Choroid plexus epithelial cell (primary cell): Measurements from ENCODE around the gene PBX1.

ENCODE experiments used
- DNase-seq: peaks from one replicate; pipeline ENCODE4 v3.0.0-alpha.2; 2010; ENCODE audit warnings: low read depth
- H3K4me3 ChIP-seq: 2 replicates; pipeline ENCODE4 v1.5.1; 2011; ENCODE audit warnings: low read depth, mild to moderate bottlenecking, control low read depth, low read length, moderate library complexity
- TF ChIP-seq, protein P1 (sequence below): conservative IDR thresholded peaks from 2 replicates; pipeline ENCODE4 v1.5.1; 2011; ENCODE audit warnings: low read depth, mild to moderate bottlenecking, control low read depth, inconsistent platforms, low read length, moderate library complexity

Gene PBX1

DNA sequence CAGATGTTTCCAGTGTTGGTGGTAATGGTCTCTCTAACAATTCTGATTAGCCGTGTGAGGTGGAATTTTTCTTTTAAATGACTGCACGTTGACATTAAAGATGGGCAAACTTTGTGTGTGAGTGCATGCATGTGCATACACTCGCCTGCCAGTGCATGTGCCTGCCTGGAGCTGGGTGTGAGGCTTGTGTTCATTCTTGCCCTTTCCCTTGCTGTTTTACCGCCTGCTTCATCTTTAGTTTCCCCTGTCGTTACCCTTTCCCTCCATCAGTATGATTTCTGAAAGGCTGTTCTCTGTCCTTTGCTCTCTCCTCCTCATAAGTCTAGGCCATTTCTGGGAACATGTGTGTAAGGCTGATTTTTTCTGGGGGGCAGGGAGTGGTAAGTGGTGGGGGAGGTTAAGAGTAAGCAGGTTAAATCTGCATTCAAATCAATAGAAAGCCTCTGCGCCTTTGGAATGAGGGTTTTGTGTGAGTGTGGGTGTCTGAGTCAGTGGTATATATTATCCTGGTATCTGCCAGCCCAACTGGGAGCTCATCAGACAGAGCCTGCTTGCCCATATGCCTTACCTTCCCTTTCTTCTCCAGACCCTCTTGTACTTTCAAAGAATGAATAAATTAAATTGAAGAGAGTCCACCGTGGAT, 112.5 kb downstream of the PBX1 start:
- DNase-seq: no peak
- TF ChIP-seq, protein P1, sequence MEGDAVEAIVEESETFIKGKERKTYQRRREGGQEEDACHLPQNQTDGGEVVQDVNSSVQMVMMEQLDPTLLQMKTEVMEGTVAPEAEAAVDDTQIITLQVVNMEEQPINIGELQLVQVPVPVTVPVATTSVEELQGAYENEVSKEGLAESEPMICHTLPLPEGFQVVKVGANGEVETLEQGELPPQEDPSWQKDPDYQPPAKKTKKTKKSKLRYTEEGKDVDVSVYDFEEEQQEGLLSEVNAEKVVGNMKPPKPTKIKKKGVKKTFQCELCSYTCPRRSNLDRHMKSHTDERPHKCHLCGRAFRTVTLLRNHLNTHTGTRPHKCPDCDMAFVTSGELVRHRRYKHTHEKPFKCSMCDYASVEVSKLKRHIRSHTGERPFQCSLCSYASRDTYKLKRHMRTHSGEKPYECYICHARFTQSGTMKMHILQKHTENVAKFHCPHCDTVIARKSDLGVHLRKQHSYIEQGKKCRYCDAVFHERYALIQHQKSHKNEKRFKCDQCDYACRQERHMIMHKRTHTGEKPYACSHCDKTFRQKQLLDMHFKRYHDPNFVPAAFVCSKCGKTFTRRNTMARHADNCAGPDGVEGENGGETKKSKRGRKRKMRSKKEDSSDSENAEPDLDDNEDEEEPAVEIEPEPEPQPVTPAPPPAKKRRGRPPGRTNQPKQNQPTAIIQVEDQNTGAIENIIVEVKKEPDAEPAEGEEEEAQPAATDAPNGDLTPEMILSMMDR: no peak
- H3K4me3 ChIP-seq: no peak overlapping the region

GRCh38 chr1:164671966-164672571, 113.1 kb downstream of the PBX1 start:
- TF ChIP-seq, protein P1: no peak
- no peak overlapping the region for H3K4me3 ChIP-seq
- DNase-seq: no peak

GRCh38 chr1:164672588-164672987, 113.6 kb downstream of the PBX1 start:
- H3K4me3 ChIP-seq: no peak overlapping the region
- no peak for DNase-seq
- TF ChIP-seq, protein P1: no peak

DNA sequence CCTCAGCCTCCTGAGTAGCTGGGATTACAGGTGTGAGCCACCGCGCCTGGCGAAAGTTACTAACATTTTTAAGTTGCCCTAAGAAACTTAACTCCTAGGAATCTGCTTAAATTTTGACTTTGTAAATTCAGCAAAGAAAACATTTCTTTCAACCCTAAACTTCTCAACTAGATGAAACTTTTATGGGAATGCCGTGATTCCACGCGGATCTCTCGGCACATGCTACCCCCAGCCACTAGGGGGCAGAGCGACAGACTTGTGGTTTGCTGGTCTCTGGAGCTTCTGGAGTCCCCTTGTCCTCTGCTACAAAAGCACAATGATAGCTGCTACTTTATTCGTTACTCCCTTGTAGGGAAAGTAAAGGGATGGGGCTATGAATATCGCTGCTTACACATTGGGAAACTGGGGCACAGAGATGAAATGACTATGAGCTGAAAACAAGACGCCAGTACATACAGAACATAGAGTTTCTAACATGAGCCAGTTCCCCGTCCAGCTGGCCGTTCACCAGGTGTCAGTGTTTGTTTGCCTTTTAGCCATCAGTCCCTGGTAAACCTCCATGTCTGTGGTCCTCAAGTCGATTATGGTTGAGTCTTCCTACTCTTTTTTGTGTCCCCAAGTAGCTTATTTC, 114.7 kb downstream of the PBX1 start:
- H3K4me3 ChIP-seq: no peak overlapping the region
- TF ChIP-seq, protein P1: peak; percentile 69
- no peak for DNase-seq

DNA sequence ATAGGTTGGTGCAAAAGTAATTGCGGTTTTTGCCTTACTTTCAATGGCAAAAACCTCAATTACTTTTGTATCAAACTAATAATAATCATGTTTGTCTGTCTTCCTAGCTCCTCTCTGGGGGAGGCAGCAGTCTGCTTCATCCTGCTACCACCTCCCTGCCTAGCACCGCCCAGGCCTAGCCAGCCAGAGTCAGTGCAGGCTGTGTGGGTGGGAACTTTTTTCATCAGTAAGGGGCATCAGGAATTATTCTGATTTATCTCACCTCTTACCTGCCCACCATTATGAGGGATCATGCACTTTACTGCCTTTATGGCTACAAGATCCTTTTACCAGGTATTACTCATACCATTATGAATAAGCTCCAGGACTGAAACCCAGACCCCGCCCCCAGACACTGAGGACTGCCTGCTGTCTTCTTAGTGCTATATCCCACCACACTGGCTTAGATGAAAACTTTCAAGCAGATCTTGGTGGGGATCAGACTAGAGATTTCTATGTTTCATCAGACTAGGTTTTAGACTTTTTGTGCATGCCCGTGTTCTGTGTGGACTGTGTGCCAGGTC, 116.4 kb downstream of the PBX1 start:
- TF ChIP-seq, protein P1: no peak
- DNase-seq: peak; percentile 42
- H3K4me3 ChIP-seq: no peak overlapping the region

- DNase-seq: no peak
- H3K4me3 ChIP-seq: no peak overlapping the region
- TF ChIP-seq, protein P1: no peak
Measured at GRCh38 chr1:164678136-164678700, 119.2 kb downstream of the PBX1 start.
